NB4 (cell line): ENCODE measurements around the gene FRAS1.

Source experiments
- CTCF ChIP-seq: IDR thresholded peaks from one replicate; pipeline ENCODE4 v1.5.1; 2012; ENCODE audit warnings: low read depth, low read length
- MAX ChIP-seq: IDR thresholded peaks from 2 replicates; pipeline ENCODE4 v1.6.1; 2011; ENCODE audit warnings: low read depth, low read length
- MYC ChIP-seq: IDR thresholded peaks from 2 replicates; pipeline ENCODE4 v1.6.1; 2011; ENCODE audit warnings: low read depth, low read length
- POLR2A ChIP-seq: IDR thresholded peaks from 2 replicates; pipeline ENCODE4 v1.6.1; 2011; ENCODE audit warnings: mild to moderate bottlenecking; ENCODE audit not compliant: insufficient read length; ENCODE audit errors: extremely low read depth

- no peak for TF ChIP-seq CTCF
- no peak for TF ChIP-seq POLR2A
- no peak for TF ChIP-seq MAX
- no peak for TF ChIP-seq MYC
Observed at GRCh38 chr4:78337244-78338020, 280.3 kb downstream of the FRAS1 start.
